Stimulated activated CD4-positive, alpha-beta T cell treated with anti-CD3 and anti-CD28 coated beads, Interleukin-4, amount 100 ng/mL, for 1 hour (primary cell): Measurements from ENCODE around the gene FAM8A1.
A peak's percentile ranks its signal among the peaks of the same experiment; 100 is the strongest.
"Not testable (repeated sequence)": the region's sequence is repeated elsewhere in the genome, so short reads cannot be mapped to it uniquely, and the experiment has no call there.

Experiments used
- DNase-seq: peaks from one replicate; pipeline ENCODE4 v3.0.0-alpha.2; 2020

The FAM8A1 gene

GRCh38 chr6:17599877-17600526, at the start of gene FAM8A1:
FAM8A1 (plus strand) TSS chr6:17600302; CDS start chr6:17600410, 108 bp downstream.
- peak; percentile 97 for DNase-seq

- DNase-seq, result no peak
These were observed 48.6 kb upstream of the FAM8A1 start for GRCh38 chr6:17551383-17551958.

GRCh38 chr6:17552861-17553260, 47.2 kb upstream of the FAM8A1 start:
- no peak for DNase-seq

- DNase-seq, result no peak
These were observed 44.1 kb upstream of the FAM8A1 start for GRCh38 chr6:17556014-17556413.

DNA sequence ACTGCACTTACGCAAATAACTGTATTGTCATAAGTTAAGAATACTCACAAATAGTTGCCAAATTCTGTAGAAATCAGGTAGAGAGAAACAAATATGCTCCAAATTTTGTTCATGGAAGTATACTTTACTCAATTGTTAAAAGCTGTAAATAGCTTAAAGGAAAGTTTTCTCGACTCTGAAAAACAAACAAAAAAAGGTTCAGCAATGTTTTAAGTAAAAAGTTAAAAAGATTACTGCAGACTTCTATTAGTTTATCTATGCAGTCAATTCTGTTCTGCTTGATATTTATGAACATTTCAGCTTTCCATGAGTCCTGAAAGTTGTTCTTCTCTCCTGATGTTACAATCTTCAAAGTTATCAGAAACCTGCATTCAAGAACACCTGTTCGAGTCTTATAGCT, 37.5 kb upstream of the FAM8A1 start:
- DNase-seq, result no peak

- DNase-seq, result no peak
These were observed 34.7 kb upstream of the FAM8A1 start for GRCh38 chr6:17565399-17565798.

GRCh38 chr6:17574866-17575560, 25.1 kb upstream of the FAM8A1 start:
- DNase-seq, result no peak

GRCh38 chr6:17577059-17577458, 23.0 kb upstream of the FAM8A1 start:
- DNase-seq, result no peak

DNA sequence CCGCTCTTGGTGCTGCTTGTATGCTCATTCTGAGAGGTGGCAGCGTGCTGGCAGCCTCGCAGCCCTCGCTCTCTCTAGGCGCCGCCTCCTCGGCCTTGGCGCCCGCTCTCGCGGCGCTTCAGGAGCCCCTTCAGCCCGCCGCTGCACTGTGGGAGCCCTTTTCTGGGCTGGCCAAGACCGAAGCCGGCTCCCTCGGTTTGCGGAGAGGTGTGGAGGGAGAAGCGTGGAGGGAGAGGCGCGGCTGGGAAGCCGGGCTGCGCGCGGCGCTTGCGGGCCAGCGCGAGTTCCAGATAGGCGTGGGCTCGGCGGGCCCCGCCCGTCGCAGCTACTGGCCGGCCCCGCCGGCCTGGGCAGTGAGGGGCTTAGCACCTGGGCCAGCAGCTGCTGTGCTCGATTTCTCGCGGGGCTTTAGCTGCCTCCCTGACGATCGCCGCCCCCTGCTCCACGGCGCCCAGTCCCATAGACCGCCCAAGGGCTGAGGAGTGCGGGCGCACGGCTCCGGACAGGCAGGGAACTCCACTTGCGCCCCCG, 19.5 kb upstream of the FAM8A1 start:
- peak; percentile 45 for DNase-seq

DNA sequence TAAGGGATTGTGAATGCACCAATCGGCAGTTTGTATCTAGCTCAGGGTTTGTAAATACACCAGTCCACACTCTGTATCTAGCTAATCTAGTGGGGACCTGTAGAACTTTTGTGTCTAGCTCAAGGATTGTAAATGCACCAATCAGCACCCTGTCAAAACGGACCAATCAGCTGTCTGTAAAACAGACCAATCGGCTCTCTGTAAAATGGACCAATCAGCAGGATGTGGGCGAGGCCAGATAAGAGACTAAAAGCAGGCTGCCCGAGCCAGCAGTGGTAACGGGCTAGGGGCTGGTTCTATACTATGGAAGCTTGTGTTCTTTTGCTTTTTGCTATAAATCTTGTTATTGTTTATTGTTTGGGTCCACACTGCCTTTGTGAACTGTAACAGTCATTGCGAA, 18.8 kb upstream of the FAM8A1 start:
- not testable (repeated sequence) for DNase-seq

DNA sequence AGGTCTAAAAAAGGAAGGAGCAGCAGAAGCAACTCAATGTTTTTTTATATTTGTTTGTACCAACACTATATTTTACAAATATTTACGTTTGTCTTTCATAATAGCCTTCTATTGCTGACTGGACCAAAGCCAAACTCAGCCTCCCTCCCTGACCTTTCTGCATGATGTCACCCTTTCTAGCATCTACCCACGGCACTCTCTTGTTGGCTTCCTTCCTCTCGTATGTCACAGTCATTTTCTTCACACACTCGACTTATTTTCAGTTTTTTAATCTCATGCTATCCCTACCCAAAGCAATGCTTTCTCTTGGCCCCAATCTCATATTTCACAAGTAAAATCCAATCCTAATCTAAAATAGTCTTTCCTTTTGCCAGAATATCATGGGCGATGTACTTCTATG, 16.3 kb upstream of the FAM8A1 start:
- DNase-seq, result no peak

DNA sequence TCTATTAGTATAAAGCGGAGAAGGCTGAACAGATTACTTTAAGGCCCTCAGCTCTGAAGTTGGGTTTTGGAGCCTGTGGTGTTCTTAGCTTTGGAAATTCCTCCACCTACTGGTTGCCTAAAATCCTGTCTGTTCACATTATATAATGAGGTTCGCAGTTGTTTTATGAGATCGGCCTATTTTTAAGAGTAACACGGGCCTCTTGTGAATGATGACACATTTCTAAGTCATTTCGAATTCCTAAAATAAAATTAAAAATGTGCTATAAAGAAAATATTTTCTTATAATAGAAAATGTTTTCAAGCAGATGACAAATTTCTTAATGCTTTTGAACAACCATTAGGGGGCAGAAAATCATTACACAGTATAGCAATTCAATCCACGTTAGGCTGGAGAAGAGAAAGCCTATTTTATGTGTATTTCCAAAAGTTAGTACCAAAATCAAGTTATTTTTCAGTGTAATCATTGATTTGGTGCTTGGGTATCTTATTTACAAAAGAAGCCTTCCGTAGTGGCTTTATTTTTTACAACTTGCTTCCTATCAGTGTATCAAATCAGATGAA, 15.8 kb upstream of the FAM8A1 start:
- DNase-seq, result no peak

DNA sequence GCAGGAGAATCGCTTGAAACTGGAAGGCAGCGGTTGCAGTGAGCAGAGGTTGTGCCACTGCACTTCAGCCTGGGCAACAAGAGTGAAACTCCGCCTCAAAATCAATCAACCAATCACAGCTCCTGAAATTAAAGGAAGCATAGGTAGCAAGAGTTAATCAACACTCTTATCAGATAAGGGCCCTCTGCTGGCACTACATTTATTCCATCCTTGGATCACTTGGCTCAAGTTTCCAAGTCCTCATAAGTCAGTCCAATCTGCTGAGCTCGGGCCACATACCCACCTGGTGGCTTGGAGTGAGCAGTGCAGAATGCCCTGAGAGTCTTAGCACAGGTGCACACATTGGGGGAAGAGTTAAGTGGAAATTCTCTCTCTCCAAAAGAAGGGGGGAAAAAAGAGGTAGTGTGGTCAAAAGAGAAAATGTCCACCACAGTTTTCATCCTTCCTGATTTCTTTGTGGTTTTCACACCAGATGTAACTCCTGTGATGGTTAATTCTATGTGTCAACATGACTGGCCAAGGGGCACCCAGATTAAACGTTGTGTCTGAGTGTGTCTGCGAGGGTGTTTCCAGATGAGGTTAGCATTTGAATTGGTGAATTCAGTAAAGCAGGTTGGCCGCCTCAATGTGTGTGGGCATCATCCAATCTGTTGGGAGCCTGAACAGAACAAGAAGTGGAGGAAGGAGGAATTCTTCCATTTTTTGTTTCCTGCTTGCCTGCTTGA, 14.2 kb upstream of the FAM8A1 start:
- no peak for DNase-seq

- DNase-seq, result not testable (repeated sequence)
These were observed 13.5 kb upstream of the FAM8A1 start for GRCh38 chr6:17586623-17587022.

DNA sequence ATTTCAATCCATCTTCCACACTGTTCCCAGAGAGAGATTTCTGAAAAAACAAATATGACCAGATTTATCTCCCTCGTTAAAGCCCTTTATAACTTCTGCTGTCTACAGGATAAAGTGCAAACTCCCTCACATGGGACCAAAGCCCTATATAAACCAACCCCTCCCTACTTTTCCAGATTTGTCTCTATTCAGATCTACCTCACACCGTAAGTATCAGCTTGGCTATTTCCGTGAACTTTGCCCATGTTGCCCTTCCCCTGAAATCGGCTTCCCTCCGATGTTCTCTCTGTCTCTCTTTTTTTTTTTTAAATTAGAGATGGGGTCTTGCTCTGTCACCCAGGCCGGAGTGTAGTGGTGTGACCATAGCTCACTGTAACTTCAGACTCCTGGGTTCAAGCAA, 12.1 kb upstream of the FAM8A1 start:
- no peak for DNase-seq

DNA sequence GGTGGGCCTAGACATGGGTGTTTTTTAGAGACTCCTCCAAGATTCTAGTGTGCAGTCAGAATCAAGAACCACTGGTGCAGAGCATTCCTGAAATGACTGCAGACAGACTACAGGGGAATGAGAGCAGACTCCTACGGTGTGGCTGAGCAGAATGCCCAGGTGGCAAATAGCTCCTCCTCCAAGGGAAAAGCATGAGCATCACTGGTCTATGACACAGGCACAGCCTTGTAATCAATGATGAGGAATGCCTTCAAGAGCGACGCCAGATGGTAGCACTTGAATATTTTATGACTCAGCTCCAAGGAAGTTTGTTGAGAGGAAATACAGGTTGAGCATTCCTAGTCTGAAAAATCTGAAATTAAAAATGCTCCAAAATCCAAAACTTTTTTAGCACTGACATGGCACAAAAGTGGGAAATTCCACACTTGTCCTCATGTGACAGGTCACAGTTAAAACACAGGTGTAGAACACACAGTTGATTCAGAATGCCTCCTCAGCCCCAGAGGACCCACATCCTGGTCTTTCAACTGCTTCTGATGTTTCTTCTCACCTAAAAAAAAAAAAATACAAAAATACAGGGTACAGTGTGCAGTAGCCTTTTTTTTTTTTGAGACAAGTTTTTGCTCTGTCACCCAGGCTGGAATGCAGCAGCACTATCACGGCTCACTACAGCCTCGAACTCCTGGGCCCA, 10.6 kb upstream of the FAM8A1 start:
- no peak for DNase-seq

GRCh38 chr6:17591287-17591686, 8.8 kb upstream of the FAM8A1 start:
- DNase-seq, result no peak

- DNase-seq, result no peak
These were observed 6.9 kb upstream of the FAM8A1 start for GRCh38 chr6:17593246-17593645.

DNA sequence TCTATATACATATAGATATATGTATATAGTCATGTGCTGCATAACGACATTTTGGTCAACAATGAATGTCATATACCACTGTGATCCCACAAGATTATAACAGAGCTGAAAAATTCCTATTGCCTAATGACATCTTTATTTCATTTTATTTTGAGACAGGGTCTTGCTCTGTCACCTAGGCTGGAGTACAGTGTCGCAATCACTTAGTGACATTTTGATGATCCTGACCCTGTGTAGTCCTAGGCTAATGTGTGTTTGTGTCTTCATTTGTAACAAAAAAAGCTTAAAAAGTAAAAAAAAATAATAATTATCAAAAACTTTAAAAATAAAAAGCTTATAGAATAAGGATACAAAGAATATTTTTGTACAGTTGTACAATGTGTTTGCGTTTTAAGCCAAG, 4.0 kb upstream of the FAM8A1 start:
- DNase-seq, result no peak

DNA sequence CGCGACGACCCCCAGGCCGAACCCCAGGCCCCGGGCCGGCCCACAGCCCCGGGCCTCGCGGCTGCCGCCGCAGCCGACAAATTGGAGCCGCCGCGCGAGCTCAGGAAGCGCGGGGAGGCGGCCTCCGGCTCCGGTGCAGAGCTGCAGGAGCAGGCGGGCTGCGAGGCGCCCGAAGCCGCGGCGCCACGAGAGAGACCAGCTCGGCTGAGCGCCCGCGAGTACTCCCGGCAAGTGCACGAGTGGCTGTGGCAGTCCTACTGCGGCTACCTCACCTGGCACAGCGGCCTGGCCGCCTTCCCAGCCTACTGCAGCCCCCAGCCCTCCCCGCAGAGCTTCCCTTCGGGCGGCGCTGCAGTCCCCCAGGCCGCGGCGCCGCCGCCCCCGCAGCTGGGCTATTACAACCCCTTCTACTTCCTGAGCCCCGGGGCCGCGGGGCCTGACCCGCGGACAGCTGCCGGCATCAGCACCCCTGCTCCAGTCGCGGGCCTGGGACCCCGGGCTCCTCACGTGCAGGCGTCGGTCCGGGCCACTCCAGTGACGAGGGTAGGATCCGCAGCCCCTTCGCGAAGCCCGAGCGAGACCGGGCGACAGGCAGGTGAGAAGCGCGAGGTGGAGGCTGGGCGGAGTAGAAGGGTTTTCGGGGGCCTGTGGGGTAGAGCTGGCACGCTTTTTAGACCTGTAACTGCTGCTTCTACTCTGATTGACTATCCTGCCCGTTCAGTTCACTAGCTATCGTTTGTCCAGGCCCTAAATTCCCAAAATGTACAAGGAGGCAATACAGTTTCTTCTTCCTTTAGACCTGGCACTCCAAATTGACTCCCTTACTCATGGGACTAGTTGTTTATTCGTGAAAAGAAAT, 654 bp downstream of the FAM8A1 start:
- peak; percentile 49 for DNase-seq

- DNase-seq, result no peak
These were observed 1.2 kb downstream of the FAM8A1 start for GRCh38 chr6:17601386-17601703.

- DNase-seq, result no peak
These were observed 2.8 kb downstream of the FAM8A1 start for GRCh38 chr6:17602888-17603287.
